HepG2 (cell line): ENCODE results near the gene TMEFF1. TPM values are rescaled to one million over a fixed set of nuclear protein-coding genes. Genes with fewer than 3 reads are reported as not detected.

ENCODE experiments used
- CBX1 ChIP-seq: IDR thresholded peaks from one replicate; pipeline ENCODE4 v1.6.1; 2016; ENCODE audit warnings: antibody characterized with exemption, low read depth
- ELF3 ChIP-seq: IDR thresholded peaks from 2 replicates; pipeline ENCODE4 v1.6.1; 2016; ENCODE audit warnings: missing genetic modification reagents, missing compliant biosample characterization
- HOXA3 ChIP-seq: sonication (generic); formaldehyde crosslinking; IDR thresholded peaks from 2 replicates; pipeline ENCODE4 v1.5.0; 2020; ENCODE audit warnings: missing genetic modification reagents
- HOXA7 ChIP-seq: sonication (generic); formaldehyde crosslinking; IDR thresholded peaks from 2 replicates; pipeline ENCODE4 v1.8.1; 2022; ENCODE audit warnings: mild to moderate bottlenecking, missing genetic modification reagents, moderate library complexity
- KAT8 ChIP-seq: IDR thresholded peaks from 2 replicates; pipeline ENCODE4 v1.6.1; 2016; ENCODE audit warnings: missing genetic modification reagents, missing compliant biosample characterization
- MEF2D ChIP-seq: sonication (generic); formaldehyde crosslinking; IDR thresholded peaks from 2 replicates; pipeline ENCODE4 v1.5.1; 2020; ENCODE audit warnings: mild to moderate bottlenecking, missing genetic modification reagents
- MXI1 ChIP-seq: IDR thresholded peaks from 3 replicates; pipeline ENCODE4 v1.6.1; 2012; ENCODE audit warnings: low read depth, low read length, inconsistent platforms, borderline replicate concordance
- PHF8 ChIP-seq: sonication (generic); formaldehyde crosslinking; IDR thresholded peaks from 2 replicates; pipeline ENCODE4 v1.5.0; 2020; ENCODE audit warnings: missing genetic modification reagents
- POLR2A ChIP-seq, 2 experiments: IDR thresholded peaks; 2 replicates each; pipeline ENCODE4 v1.6.1; 2011; ENCODE audit warnings: low read depth in 2 of 2, low read length in 2 of 2, mild to moderate bottlenecking in 1 of 2, moderate library complexity in 1 of 2; ENCODE audit not compliant: insufficient read depth in 1 of 2
- RXRB ChIP-seq: IDR thresholded peaks from 2 replicates; pipeline ENCODE4 v1.6.1; 2016; ENCODE audit warnings: borderline replicate concordance, missing genetic modification reagents, missing compliant biosample characterization
- SIN3A ChIP-seq: IDR thresholded peaks from 2 replicates; pipeline ENCODE4 v1.6.1; 2011; ENCODE audit warnings: low read depth, mild to moderate bottlenecking, control low read depth, low read length, borderline replicate concordance
- TOE1 ChIP-seq: sonication (generic); formaldehyde crosslinking; IDR thresholded peaks from 2 replicates; pipeline ENCODE4 v1.4.0; 2020; ENCODE audit warnings: mild to moderate bottlenecking, missing genetic modification reagents
- U2AF2 ChIP-seq: fragments of 200-400 bp; formaldehyde crosslinking; IDR thresholded peaks from 2 replicates; pipeline ENCODE4 v1.6.1; 2017; ENCODE audit warnings: low read depth, mild to moderate bottlenecking, low read length
- ZNF160 ChIP-seq: sonication (generic); formaldehyde crosslinking; IDR thresholded peaks from 2 replicates; pipeline ENCODE4 v1.8.0; 2022; ENCODE audit warnings: mild to moderate bottlenecking, inconsistent platforms, missing genetic modification reagents
- ZNF232 ChIP-seq: sonication (generic); formaldehyde crosslinking; IDR thresholded peaks from 2 replicates; pipeline ENCODE4 v1.4.0; 2020; ENCODE audit warnings: missing genetic modification reagents, borderline replicate concordance
- ZNF333 ChIP-seq: sonication (generic); formaldehyde crosslinking; IDR thresholded peaks from 2 replicates; pipeline ENCODE4 v1.4.0; 2020; ENCODE audit warnings: mild to moderate bottlenecking, missing genetic modification reagents, borderline replicate concordance
- ZNF446 ChIP-seq: sonication (generic); formaldehyde crosslinking; IDR thresholded peaks from 2 replicates; pipeline ENCODE4 v1.5.0; 2020; ENCODE audit warnings: mild to moderate bottlenecking, missing genetic modification reagents
- ZNF501 ChIP-seq: sonication (generic); formaldehyde crosslinking; IDR thresholded peaks from 2 replicates; pipeline ENCODE4 v1.5.1; 2020; ENCODE audit warnings: mild to moderate bottlenecking, moderate library complexity, missing genetic modification reagents
- ZNF556 ChIP-seq: sonication (generic); formaldehyde crosslinking; IDR thresholded peaks from 2 replicates; pipeline ENCODE4 v1.4.0; 2020; ENCODE audit warnings: mild to moderate bottlenecking, missing genetic modification reagents, borderline replicate concordance
- ZNF841 ChIP-seq: sonication (generic); formaldehyde crosslinking; IDR thresholded peaks from 2 replicates; pipeline ENCODE4 v1.8.1; 2023; ENCODE audit warnings: missing genetic modification reagents, borderline replicate concordance
- polyA plus RNA-seq, 8 experiments: library from polyadenylated mRNA; depleted of rRNA in 3 of 8; stranded (reverse) in 7 of 8; unstranded in 1 of 8; fragments of >200 nt; fragmentation: Illumina TruSeq in 4 of 8; extraction: Trizol in 4 of 8; gene quantifications; 2 replicates each; pipeline versions ENCODE4 v1.2.1 to v1.2.3, GENCODE V29; 2011 to 2016; ENCODE audit warnings: low read depth in 4 of 8, missing spikeins in 1 of 8, mixed read lengths in 1 of 8; ENCODE audit not compliant: insufficient read depth in 1 of 8
- total RNA-seq, 5 experiments: library from RNA; depleted of rRNA; stranded (reverse); fragments of >200 nt; fragmentation: Illumina TruSeq; extraction: Trizol; gene quantifications; 2 replicates each; pipeline ENCODE4 v1.2.3, GENCODE V29; 2016; ENCODE audit warnings: low read depth in 1 of 5
- TF ChIP-seq, protein P1 (sequence below): IDR thresholded peaks from 2 replicates; pipeline ENCODE4 v1.6.1; 2016; ENCODE audit warnings: mild to moderate bottlenecking
- TF ChIP-seq, protein P2 (sequence below): IDR thresholded peaks from 2 replicates; pipeline ENCODE4 v1.6.1; 2016; ENCODE audit warnings: low read depth, control low read depth
- TF ChIP-seq, protein P3 (sequence below): sonication (generic); formaldehyde crosslinking; IDR thresholded peaks from 2 replicates; pipeline ENCODE4 v1.4.0; 2020; ENCODE audit warnings: missing genetic modification reagents, borderline replicate concordance
- TF ChIP-seq, protein P4 (sequence below): IDR thresholded peaks from 2 replicates; pipeline ENCODE4 v1.6.1; 2016; ENCODE audit warnings: missing compliant biosample characterization, missing genetic modification reagents, borderline replicate concordance
- TF ChIP-seq, protein P5 (sequence below): sonication (generic); formaldehyde crosslinking; IDR thresholded peaks from 2 replicates; pipeline ENCODE4 v1.8.1; 2023; ENCODE audit warnings: mild to moderate bottlenecking, moderate library complexity, missing genetic modification reagents

TMEFF1 gene
- total and polyA plus RNA-seq, 2 of the 13 experiments (the other 11 are each of a cell fraction or from before 2014, with no cell fraction given): 0.87 to 1.9 TPM

DNA sequence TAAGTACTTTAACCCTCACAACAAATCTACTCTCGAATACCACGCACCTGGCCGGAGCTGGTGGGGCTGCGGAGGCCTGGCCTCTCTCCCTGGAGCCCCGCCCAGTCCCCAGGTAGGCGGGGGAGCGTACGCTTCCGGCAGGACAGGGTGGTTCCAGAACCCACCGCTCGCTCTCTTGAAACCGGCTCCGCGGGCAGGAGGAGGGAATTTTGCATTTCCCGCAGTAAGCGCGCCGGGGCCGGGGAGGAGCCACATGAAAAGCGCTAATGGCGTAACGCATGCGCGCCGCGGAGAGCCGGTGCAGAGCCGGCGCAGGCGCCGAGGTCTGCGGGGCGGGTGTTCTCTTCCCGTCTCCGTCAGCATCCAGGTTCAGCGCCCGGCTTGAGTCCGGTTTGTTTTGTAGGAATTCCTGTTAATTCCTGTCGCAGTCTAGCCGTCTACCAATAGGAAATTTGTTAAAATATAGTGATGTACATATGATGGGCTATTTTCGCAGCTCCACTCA, 125.7 kb downstream of the TMEFF1 start (continued):
- TF ChIP-seq SIN3A (peak; percentile 71; the same call in 1 of the 2 replicates), ELF3 (CRISPR knock-in tag) (0 out of 2 replicates have a peak, but pooled peaks have one; percentile 15), MXI1 (peak; percentile 29; the same call in 1 of the 3 replicates), ZNF446 (CRISPR knock-in tag) (no peak), TOE1 (CRISPR knock-in tag) (no peak), ZNF501 (CRISPR knock-in tag) (peak; percentile 52; the same call in 1 of the 2 replicates), KAT8 (CRISPR knock-in tag) (peak; percentile 70), ZNF160 (CRISPR knock-in tag) (peak; percentile 50; the same call in 1 of the 2 replicates), ZNF556 (CRISPR knock-in tag) (0 out of 2 replicates have a peak, but pooled peaks have one; percentile 54), HOXA7 (CRISPR knock-in tag) (no peak), ZNF232 (CRISPR knock-in tag) (0 out of 2 replicates have a peak, but pooled peaks have one; percentile 16), U2AF2 (peak; percentile 57; the same call in 1 of the 2 replicates), ZNF333 (CRISPR knock-in tag) (no peak), POLR2A (IDR thresholded peaks at IDR 0.05; ENCODE audit: insufficient read depth in 1 of 2, low read depth in 2 of 2, low read length in 2 of 2) (peak in 1 of 2 experiments; percentile 53; a peak in 1 of 4 replicates), RXRB (CRISPR knock-in tag) (no peak), ZNF841 (CRISPR knock-in tag) (0 out of 2 replicates have a peak, but pooled peaks have one; percentile 33), CBX1 (peak; percentile 45), MEF2D (CRISPR knock-in tag) (0 out of 2 replicates have a peak, but pooled peaks have one; percentile 36), HOXA3 (CRISPR knock-in tag) (0 out of 2 replicates have a peak, but pooled peaks have one; percentile 41), PHF8 (CRISPR knock-in tag) (peak; percentile 47; the same call in 1 of the 2 replicates)
- TF ChIP-seq, protein P1, sequence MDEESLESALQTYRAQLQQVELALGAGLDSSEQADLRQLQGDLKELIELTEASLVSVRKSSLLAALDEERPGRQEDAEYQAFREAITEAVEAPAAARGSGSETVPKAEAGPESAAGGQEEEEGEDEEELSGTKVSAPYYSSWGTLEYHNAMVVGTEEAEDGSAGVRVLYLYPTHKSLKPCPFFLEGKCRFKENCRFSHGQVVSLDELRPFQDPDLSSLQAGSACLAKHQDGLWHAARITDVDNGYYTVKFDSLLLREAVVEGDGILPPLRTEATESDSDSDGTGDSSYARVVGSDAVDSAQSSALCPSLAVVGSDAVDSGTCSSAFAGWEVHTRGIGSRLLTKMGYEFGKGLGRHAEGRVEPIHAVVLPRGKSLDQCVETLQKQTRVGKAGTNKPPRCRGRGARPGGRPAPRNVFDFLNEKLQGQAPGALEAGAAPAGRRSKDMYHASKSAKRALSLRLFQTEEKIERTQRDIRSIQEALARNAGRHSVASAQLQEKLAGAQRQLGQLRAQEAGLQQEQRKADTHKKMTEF: peak; percentile 52; the same call in 1 of the 2 replicates
- TF ChIP-seq, protein P2, sequence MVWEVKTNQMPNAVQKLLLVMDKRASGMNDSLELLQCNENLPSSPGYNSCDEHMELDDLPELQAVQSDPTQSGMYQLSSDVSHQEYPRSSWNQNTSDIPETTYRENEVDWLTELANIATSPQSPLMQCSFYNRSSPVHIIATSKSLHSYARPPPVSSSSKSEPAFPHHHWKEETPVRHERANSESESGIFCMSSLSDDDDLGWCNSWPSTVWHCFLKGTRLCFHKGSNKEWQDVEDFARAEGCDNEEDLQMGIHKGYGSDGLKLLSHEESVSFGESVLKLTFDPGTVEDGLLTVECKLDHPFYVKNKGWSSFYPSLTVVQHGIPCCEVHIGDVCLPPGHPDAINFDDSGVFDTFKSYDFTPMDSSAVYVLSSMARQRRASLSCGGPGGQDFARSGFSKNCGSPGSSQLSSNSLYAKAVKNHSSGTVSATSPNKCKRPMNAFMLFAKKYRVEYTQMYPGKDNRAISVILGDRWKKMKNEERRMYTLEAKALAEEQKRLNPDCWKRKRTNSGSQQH (CRISPR knock-in tag): no peak
- TF ChIP-seq, protein P3, sequence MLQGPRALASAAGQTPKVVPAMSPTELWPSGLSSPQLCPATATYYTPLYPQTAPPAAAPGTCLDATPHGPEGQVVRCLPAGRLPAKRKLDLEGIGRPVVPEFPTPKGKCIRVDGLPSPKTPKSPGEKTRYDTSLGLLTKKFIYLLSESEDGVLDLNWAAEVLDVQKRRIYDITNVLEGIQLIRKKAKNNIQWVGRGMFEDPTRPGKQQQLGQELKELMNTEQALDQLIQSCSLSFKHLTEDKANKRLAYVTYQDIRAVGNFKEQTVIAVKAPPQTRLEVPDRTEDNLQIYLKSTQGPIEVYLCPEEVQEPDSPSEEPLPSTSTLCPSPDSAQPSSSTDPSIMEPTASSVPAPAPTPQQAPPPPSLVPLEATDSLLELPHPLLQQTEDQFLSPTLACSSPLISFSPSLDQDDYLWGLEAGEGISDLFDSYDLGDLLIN (CRISPR knock-in tag): no peak
- TF ChIP-seq, protein P4, sequence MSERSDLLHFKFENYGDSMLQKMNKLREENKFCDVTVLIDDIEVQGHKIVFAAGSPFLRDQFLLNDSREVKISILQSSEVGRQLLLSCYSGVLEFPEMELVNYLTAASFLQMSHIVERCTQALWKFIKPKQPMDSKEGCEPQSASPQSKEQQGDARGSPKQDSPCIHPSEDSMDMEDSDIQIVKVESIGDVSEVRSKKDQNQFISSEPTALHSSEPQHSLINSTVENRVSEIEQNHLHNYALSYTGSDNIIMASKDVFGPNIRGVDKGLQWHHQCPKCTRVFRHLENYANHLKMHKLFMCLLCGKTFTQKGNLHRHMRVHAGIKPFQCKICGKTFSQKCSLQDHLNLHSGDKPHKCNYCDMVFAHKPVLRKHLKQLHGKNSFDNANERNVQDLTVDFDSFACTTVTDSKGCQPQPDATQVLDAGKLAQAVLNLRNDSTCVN: peak; percentile 64; the same call in 1 of the 2 replicates
- TF ChIP-seq, protein P5, sequence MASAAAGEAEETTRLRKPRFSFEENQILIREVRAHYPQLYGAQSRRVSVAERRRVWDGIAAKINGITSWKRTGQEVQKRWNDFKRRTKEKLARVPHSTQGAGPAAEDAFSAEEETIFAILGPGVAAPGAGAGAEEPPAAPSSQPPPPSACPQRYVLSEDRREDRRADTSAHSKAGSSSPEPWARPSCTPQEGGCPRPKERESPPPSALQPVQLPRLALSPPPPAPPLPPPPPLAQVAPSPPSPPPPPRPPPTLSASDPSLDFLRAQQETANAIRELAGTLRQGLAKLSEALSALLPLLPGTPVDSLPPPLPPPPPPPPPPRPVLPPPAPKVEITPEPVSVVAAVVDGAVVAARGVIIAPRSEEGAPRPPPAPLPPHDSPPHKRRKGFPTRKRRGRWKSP (CRISPR knock-in tag): peak; percentile 90
